Neural cell (in vitro differentiated cells): Measurements from ENCODE around the gene CAPN13. TPM values are rescaled to one million over a fixed set of nuclear protein-coding genes. Genes with fewer than 3 reads are reported as not detected.

Experiments
- H2AFZ ChIP-seq: fragments of 200-600, 300-800 bp; sonication (generic), shearing (Covaris generic); 2 replicates; pipeline ENCODE4 v1.6.0; 2014; ENCODE audit warnings: low read depth, mild to moderate bottlenecking, antibody characterized with exemption, low read length, moderate library complexity
- H3F3A ChIP-seq: fragments of 200-600 bp; shearing (Covaris generic); 2 replicates; pipeline ENCODE4 v1.6.1; 2016; ENCODE audit warnings: mild to moderate bottlenecking, moderate library complexity, mixed read lengths, antibody characterized with exemption, low read length; ENCODE audit not compliant: insufficient read depth, poor library complexity, severe bottlenecking
- H3K27ac ChIP-seq: fragments of 200-600, 300-800 bp; sonication (generic), shearing (Covaris generic); 2 replicates; pipeline ENCODE4 v1.5.1; 2014; ENCODE audit warnings: mild to moderate bottlenecking, low read length, moderate library complexity
- H3K27me3 ChIP-seq: fragments of 300-800, 200-600 bp; sonication (generic), shearing (Covaris generic); 2 replicates; pipeline ENCODE4 v1.6.0; 2014; ENCODE audit warnings: mild to moderate bottlenecking, low read depth, low read length, moderate library complexity; ENCODE audit not compliant: insufficient read depth
- H3K36me3 ChIP-seq: fragments of 300-800, 200-600 bp; sonication (generic), shearing (Covaris generic); 2 replicates; pipeline ENCODE4 v1.5.1; 2014; ENCODE audit warnings: mild to moderate bottlenecking, antibody characterized with exemption, low read length, moderate library complexity; ENCODE audit not compliant: insufficient read depth
- H3K4me2 ChIP-seq: fragments of 300-800, 200-600 bp; sonication (generic), shearing (Covaris generic); 2 replicates; pipeline ENCODE4 v1.6.0; 2014; ENCODE audit warnings: mild to moderate bottlenecking, low read length
- H3K4me3 ChIP-seq: fragments of 300-800, 200-600 bp; sonication (generic), shearing (Covaris generic); 2 replicates; pipeline ENCODE4 v1.5.1; 2014; ENCODE audit warnings: mild to moderate bottlenecking, low read length, moderate library complexity
- H3K79me2 ChIP-seq: fragments of 200-600 bp; shearing (Covaris generic); replicated peaks from 2 replicates; pipeline ENCODE4 v1.6.0; 2014; ENCODE audit warnings: mild to moderate bottlenecking, low read length, moderate library complexity; ENCODE audit not compliant: insufficient read depth
- H3K9ac ChIP-seq: fragments of 300-800, 200-600 bp; sonication (generic), shearing (Covaris generic); 2 replicates; pipeline ENCODE4 v1.6.1; 2016; ENCODE audit warnings: mild to moderate bottlenecking, low read length, mixed read lengths
- H3K9me2 ChIP-seq: fragments of 200-600 bp; shearing (Covaris generic); 2 replicates; pipeline ENCODE4 v1.6.1; 2016; ENCODE audit warnings: mild to moderate bottlenecking, low read length, mixed read lengths; ENCODE audit not compliant: insufficient read depth
- H3K9me3 ChIP-seq: fragments of 200-600, 300-800 bp; sonication (generic), shearing (Covaris generic); 2 replicates; pipeline ENCODE4 v1.6.1; 2016; ENCODE audit warnings: mild to moderate bottlenecking, mixed run types, low read length, moderate library complexity, mixed read lengths
- H4K20me1 ChIP-seq: fragments of 200-600 bp; shearing (Covaris generic); 2 replicates; pipeline ENCODE4 v1.6.1; 2016; ENCODE audit warnings: mild to moderate bottlenecking, mixed run types; ENCODE audit not compliant: insufficient read depth
- EP300 ChIP-seq: fragments of 450-650 bp; conservative IDR thresholded peaks from 2 replicates; pipeline ENCODE4 v1.6.1; 2014; ENCODE audit warnings: antibody characterized with exemption, mild to moderate bottlenecking, moderate library complexity; ENCODE audit not compliant: poor library complexity, severe bottlenecking
- EZH2 ChIP-seq: fragments of 200-600, 300-800 bp; shearing (Covaris generic), sonication (generic); IDR thresholded peaks from 2 replicates; pipeline ENCODE4 v1.6.1; 2014; ENCODE audit warnings: antibody characterized with exemption, low read length, borderline replicate concordance, mild to moderate bottlenecking; ENCODE audit not compliant: insufficient read depth, poor library complexity, severe bottlenecking
- MXI1 ChIP-seq: fragments of 450-650 bp; conservative IDR thresholded peaks from 2 replicates; pipeline ENCODE4 v1.6.1; 2014; ENCODE audit warnings: antibody characterized with exemption, mild to moderate bottlenecking; ENCODE audit not compliant: poor library complexity, severe bottlenecking
- POLR2AphosphoS5 ChIP-seq: IDR thresholded peaks from 2 replicates; pipeline ENCODE4 v1.6.1; 2012
- RAD21 ChIP-seq: fragments of 450-650 bp; conservative IDR thresholded peaks from 2 replicates; pipeline ENCODE4 v1.6.1; 2014; ENCODE audit warnings: antibody characterized with exemption, mild to moderate bottlenecking, moderate library complexity
- SMC3 ChIP-seq: fragments of 450-650 bp; conservative IDR thresholded peaks from 2 replicates; pipeline ENCODE4 v1.6.1; 2014; ENCODE audit warnings: antibody characterized with exemption, mild to moderate bottlenecking, moderate library complexity; ENCODE audit not compliant: poor library complexity
- TAF1 ChIP-seq: IDR thresholded peaks from 2 replicates; pipeline ENCODE4 v1.6.1; 2012; ENCODE audit warnings: low read depth
- polyA plus RNA-seq: library from polyadenylated mRNA; depleted of rRNA; stranded (reverse); fragments of >200 nt; gene quantifications from 2 replicates; pipeline ENCODE4 v1.2.3, GENCODE V29; 2014
- TF ChIP-seq, protein P1 (sequence below): IDR thresholded peaks from 2 replicates; pipeline ENCODE4 v1.6.1; 2012; ENCODE audit warnings: borderline replicate concordance
- TF ChIP-seq, protein P2 (sequence below): fragments of 450-650 bp; IDR thresholded peaks from 2 replicates; pipeline ENCODE4 v1.5.1; 2014; ENCODE audit warnings: antibody characterized with exemption, mild to moderate bottlenecking, moderate library complexity; ENCODE audit not compliant: poor library complexity, severe bottlenecking

CAPN13 gene
- polyA plus RNA-seq, 1 donor from 2014 or later = not detected

DNA sequence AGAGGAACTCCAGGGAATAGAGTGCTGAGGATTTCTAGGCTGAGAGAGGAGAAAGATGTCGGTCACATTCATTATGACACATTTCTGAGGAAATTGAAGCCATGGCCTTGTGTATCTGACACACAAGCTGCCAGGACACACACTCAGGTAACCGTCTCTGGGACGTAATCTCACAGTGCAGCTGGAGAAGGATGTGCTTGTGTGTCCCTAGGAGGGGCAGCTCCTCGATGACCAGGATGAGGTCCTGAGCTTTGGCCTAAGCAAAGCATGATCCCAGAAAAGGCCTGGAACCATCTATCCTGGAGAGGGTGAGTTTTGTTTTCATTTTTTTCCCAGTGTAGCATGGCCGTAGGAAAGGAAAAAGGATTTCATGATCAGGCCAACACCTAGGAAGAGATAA, 102.2 kb downstream of the CAPN13 start:
- Histone ChIP-seq H3K36me3 (no peaks in the 10 kb centered on the region), H3K4me3 (no peak overlapping the region), H2AFZ (no peak overlapping the region), H3K27me3 (no peaks in the 10 kb centered on the region), H3K9ac (no peak overlapping the region), H3K27ac (no peak overlapping the region), H3K9me2 (no peaks in the 10 kb centered on the region), H4K20me1 (no peaks in the 10 kb centered on the region), H3F3A (no peaks in the 10 kb centered on the region), H3K79me2 (no peaks in the 10 kb centered on the region), H3K9me3 (no peaks in the 10 kb centered on the region), H3K4me2 (no peak overlapping the region)
- TF ChIP-seq SMC3 (no peak), EZH2 (no peak), EP300 (no peak), RAD21 (no peak), POLR2AphosphoS5 (no peak), TAF1 (no peak), MXI1 (no peak)
- TF ChIP-seq, protein P1, sequence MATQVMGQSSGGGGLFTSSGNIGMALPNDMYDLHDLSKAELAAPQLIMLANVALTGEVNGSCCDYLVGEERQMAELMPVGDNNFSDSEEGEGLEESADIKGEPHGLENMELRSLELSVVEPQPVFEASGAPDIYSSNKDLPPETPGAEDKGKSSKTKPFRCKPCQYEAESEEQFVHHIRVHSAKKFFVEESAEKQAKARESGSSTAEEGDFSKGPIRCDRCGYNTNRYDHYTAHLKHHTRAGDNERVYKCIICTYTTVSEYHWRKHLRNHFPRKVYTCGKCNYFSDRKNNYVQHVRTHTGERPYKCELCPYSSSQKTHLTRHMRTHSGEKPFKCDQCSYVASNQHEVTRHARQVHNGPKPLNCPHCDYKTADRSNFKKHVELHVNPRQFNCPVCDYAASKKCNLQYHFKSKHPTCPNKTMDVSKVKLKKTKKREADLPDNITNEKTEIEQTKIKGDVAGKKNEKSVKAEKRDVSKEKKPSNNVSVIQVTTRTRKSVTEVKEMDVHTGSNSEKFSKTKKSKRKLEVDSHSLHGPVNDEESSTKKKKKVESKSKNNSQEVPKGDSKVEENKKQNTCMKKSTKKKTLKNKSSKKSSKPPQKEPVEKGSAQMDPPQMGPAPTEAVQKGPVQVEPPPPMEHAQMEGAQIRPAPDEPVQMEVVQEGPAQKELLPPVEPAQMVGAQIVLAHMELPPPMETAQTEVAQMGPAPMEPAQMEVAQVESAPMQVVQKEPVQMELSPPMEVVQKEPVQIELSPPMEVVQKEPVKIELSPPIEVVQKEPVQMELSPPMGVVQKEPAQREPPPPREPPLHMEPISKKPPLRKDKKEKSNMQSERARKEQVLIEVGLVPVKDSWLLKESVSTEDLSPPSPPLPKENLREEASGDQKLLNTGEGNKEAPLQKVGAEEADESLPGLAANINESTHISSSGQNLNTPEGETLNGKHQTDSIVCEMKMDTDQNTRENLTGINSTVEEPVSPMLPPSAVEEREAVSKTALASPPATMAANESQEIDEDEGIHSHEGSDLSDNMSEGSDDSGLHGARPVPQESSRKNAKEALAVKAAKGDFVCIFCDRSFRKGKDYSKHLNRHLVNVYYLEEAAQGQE = no peak
- TF ChIP-seq, protein P2, sequence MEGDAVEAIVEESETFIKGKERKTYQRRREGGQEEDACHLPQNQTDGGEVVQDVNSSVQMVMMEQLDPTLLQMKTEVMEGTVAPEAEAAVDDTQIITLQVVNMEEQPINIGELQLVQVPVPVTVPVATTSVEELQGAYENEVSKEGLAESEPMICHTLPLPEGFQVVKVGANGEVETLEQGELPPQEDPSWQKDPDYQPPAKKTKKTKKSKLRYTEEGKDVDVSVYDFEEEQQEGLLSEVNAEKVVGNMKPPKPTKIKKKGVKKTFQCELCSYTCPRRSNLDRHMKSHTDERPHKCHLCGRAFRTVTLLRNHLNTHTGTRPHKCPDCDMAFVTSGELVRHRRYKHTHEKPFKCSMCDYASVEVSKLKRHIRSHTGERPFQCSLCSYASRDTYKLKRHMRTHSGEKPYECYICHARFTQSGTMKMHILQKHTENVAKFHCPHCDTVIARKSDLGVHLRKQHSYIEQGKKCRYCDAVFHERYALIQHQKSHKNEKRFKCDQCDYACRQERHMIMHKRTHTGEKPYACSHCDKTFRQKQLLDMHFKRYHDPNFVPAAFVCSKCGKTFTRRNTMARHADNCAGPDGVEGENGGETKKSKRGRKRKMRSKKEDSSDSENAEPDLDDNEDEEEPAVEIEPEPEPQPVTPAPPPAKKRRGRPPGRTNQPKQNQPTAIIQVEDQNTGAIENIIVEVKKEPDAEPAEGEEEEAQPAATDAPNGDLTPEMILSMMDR = no peak

DNA sequence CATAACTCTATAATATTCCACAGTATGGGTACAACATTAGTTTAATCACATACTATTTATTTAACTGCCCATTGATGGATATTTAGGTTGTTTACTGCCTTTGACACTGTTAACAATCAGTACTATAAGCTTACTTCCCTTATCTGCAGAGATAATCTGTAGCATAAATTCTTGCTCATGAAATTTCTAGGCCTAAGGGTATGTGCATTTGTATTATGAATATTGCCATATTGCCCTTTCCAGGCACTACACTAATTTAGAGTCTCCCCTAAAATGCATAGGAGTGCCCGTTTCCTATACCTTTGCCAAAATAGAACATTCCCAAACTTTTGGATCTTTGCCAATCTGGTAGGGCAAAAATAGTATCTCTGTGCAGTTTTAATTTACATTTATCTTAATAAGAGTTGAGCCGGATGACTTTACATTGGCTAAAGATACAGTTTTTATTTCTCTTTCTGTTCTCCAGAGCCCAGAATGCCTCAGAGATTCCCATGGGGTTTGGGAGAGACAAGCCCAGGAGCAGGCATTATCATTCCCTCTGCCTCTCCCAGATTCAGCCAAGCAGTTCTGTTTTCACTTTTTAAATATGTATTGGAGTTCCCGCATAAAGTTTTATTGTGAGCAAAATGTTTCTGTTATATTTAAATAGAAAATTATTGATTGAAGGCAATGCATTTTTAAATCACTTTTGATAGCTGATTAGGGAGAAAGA, 102.8 kb downstream of the CAPN13 start:
- Histone ChIP-seq H2AFZ (no peak overlapping the region), H3K9me2 (no peaks in the 10 kb centered on the region), H3K27me3 (no peaks in the 10 kb centered on the region), H3K4me2 (no peak overlapping the region), H3K79me2 (no peaks in the 10 kb centered on the region), H3K36me3 (no peaks in the 10 kb centered on the region), H4K20me1 (no peaks in the 10 kb centered on the region), H3F3A (no peaks in the 10 kb centered on the region), H3K27ac (no peak overlapping the region), H3K4me3 (no peak overlapping the region), H3K9ac (no peak overlapping the region), H3K9me3 (no peaks in the 10 kb centered on the region)
- TF ChIP-seq POLR2AphosphoS5 = no peak
- TF ChIP-seq, protein P2 = no peak
- TF ChIP-seq, protein P1 = no peak
- no peak for TF ChIP-seq MXI1
- TF ChIP-seq TAF1 = no peak
- no peak for TF ChIP-seq EP300
- TF ChIP-seq EZH2 = no peak
- TF ChIP-seq RAD21 = no peak
- TF ChIP-seq SMC3 = no peak
